GM23338 (cell line): Measurements from ENCODE around the gene CHRM1. TPM values are rescaled to one million over a fixed set of nuclear protein-coding genes. Genes with fewer than 3 reads are reported as not detected.

Experiments used
- ATAC-seq: fragments of 200-7000 bp; cut with Tn5 transposase; 3 replicates; pipeline ENCODE4 v1.9.1; 2020
- DNase-seq: peaks from one replicate; pipeline ENCODE4 v3.0.0-alpha.2; 2015; ENCODE audit warnings: low spot score
- H2AFZ ChIP-seq: fragments of 200-600 bp; sonication (generic); 2 replicates; pipeline ENCODE4 v1.8.0; 2016; ENCODE audit warnings: antibody characterized with exemption, mild to moderate bottlenecking, moderate library complexity
- H3F3A ChIP-seq: fragments of 200-600 bp; sonication (generic); replicated peaks from 2 replicates; pipeline ENCODE4 v1.8.0; 2017; ENCODE audit warnings: antibody characterized with exemption, mixed run types, low read depth
- H3K27ac ChIP-seq: fragments of 200-600 bp; sonication (generic); 2 replicates; pipeline ENCODE4 v1.6.1; 2016; ENCODE audit warnings: low read depth
- H3K27me3 ChIP-seq: fragments of 200-600 bp; sonication (generic); 2 replicates; pipeline ENCODE4 v1.8.0; 2016; ENCODE audit warnings: mild to moderate bottlenecking, mixed run types, moderate library complexity; ENCODE audit not compliant: insufficient read depth
- H3K36me3 ChIP-seq: fragments of 200-600 bp; sonication (generic); 2 replicates; pipeline ENCODE4 v1.8.0; 2016; ENCODE audit warnings: mild to moderate bottlenecking; ENCODE audit not compliant: insufficient read depth
- H3K4me1 ChIP-seq: fragments of 200-600 bp; sonication (generic); 2 replicates; pipeline ENCODE4 v1.8.0; 2016; ENCODE audit warnings: mild to moderate bottlenecking, moderate library complexity; ENCODE audit not compliant: insufficient read depth
- H3K4me2 ChIP-seq: fragments of 200-600 bp; sonication (generic); 2 replicates; pipeline ENCODE4 v1.7.1; 2017; ENCODE audit warnings: mixed run types
- H3K4me3 ChIP-seq: fragments of 200-600 bp; sonication (generic); 2 replicates; pipeline ENCODE4 v1.6.1; 2016; ENCODE audit warnings: mixed run types
- H3K79me2 ChIP-seq: fragments of 200-600 bp; sonication (generic); replicated peaks from 2 replicates; pipeline ENCODE4 v1.8.0; 2017; ENCODE audit warnings: mild to moderate bottlenecking; ENCODE audit not compliant: insufficient read depth
- H3K9me2 ChIP-seq: fragments of 200-600 bp; sonication (generic); 2 replicates; pipeline ENCODE4 v1.8.0; 2017; ENCODE audit not compliant: insufficient read depth
- H4K20me1 ChIP-seq: fragments of 200-600 bp; sonication (generic); replicated peaks from 2 replicates; pipeline ENCODE4 v1.8.0; 2017; ENCODE audit warnings: mild to moderate bottlenecking; ENCODE audit not compliant: insufficient read depth
- H3K27ac Mint-ChIP-seq: 2 replicates; pipeline ENCODE4 v1.8.0; 2020; ENCODE audit warnings: inconsistent platforms, mild to moderate bottlenecking, moderate library complexity, mixed read lengths
- H3K27me3 Mint-ChIP-seq: 3 replicates; pipeline ENCODE4 v1.8.0; 2022; ENCODE audit warnings: low read depth, mild to moderate bottlenecking, moderate library complexity, mixed read lengths, inconsistent platforms; ENCODE audit not compliant: insufficient read depth, poor library complexity
- H3K36me3 Mint-ChIP-seq: 3 replicates; pipeline ENCODE4 v1.8.0; 2021; ENCODE audit warnings: low read depth, mild to moderate bottlenecking, inconsistent platforms, moderate library complexity, mixed read lengths
- H3K4me1 Mint-ChIP-seq: 3 replicates; pipeline ENCODE4 v1.8.0; 2020; ENCODE audit warnings: mild to moderate bottlenecking, inconsistent platforms, mixed read lengths
- H3K4me3 Mint-ChIP-seq: 3 replicates; pipeline ENCODE4 v1.8.0; 2021; ENCODE audit warnings: moderate library complexity, mild to moderate bottlenecking, inconsistent platforms, mixed read lengths
- H3K9me3 Mint-ChIP-seq: 3 replicates; pipeline ENCODE4 v1.8.0; 2020; ENCODE audit warnings: moderate library complexity, mild to moderate bottlenecking, inconsistent platforms, mixed read lengths
- EZH2 ChIP-seq: fragments of 200-600 bp; sonication (generic); IDR thresholded peaks from one replicate; pipeline ENCODE4 v1.8.0; 2017; ENCODE audit warnings: antibody characterized with exemption, mild to moderate bottlenecking, low read depth; ENCODE audit not compliant: unreplicated experiment
- JUNB ChIP-seq: IDR thresholded peaks from one replicate; pipeline ENCODE4 v1.6.1; 2016; ENCODE audit warnings: antibody characterized with exemption; ENCODE audit not compliant: unreplicated experiment
- POLR2AphosphoS5 ChIP-seq: IDR thresholded peaks from 2 replicates; pipeline ENCODE4 v1.6.1; 2016; ENCODE audit warnings: antibody characterized with exemption, low read depth
- STAT1 ChIP-seq: IDR thresholded peaks from one replicate; pipeline ENCODE4 v1.6.1; 2016; ENCODE audit warnings: antibody characterized with exemption; ENCODE audit not compliant: unreplicated experiment
- polyA plus RNA-seq: library from polyadenylated mRNA; unstranded; fragments of >200 nt; fragmentation: Nextera tagmentation; extraction: Ambion mirVana; gene quantifications from 2 replicates; pipeline ENCODE4 v1.2.1, GENCODE V29; 2016
- total RNA-seq: library from RNA; depleted of rRNA; stranded (reverse); fragments of >200 nt; shearing (Covaris generic); gene quantifications from 2 replicates; pipeline ENCODE4 v1.2.3, GENCODE V29; 2014
- TF ChIP-seq, protein P1 (sequence below): fragments of 250-450 bp; sonication (Bioruptor Pico); IDR thresholded peaks from 2 replicates; pipeline ENCODE4 v1.5.0; 2020; ENCODE audit warnings: mild to moderate bottlenecking, moderate library complexity
- TF ChIP-seq, protein P2 (sequence below): IDR thresholded peaks from one replicate; pipeline ENCODE4 v1.6.1; 2018; ENCODE audit warnings: antibody characterized with exemption; ENCODE audit not compliant: unreplicated experiment

CHRM1 gene
- total and polyA plus RNA-seq, 2 experiments from 2014 or later: 0.14 to 0.44 TPM

DNA sequence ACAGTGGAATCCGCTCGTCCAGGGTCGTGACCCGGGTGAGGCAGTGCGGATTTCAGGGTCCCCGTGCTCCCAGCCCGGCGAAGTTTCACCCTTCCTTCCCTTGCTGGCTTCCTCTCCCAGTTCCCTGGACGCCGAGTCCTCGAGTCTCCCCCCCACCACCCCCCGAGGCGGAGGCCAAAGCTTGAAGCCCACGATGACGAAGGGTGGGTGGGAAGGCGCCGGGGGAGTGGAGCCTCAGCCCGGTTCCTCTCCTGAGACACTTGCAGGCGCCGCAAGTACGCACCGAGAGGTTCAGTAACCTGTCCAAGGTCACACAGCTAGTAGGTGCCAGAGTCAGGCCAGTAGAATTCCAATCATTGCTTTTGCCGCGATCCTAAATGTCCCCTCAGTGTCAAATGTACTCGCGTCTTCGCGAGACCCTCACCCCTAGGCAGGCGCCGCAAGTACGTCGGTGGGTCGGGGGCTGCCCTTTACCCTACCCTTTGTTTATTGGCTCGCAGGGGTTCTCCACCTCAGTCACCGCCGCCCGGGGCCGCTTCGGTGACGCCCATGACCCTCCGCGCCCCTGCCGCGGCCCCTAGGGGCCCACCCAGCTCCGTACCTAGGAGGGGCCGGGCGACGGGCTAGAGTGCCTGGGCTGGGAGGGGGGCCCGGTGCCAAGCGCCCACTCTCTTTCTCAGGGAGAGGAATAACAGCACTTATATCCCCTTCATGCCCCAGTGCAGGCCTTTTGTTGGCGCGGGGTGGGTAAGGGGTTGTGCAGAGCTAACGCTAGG is 5.7 kb upstream of the CHRM1 start:
- Mint-ChIP-seq H3K4me3 (peak overlapping the region; percentile 77), H3K27ac (no peak overlapping the region), H3K4me1 (peaks cover 44% of the 10 kb centered on the region), H3K9me3 (no peaks in the 10 kb centered on the region), H3K27me3 (peaks cover 81% of the 10 kb centered on the region), H3K36me3 (no peaks in the 10 kb centered on the region)
- Histone ChIP-seq H3K4me2 (peak overlapping the region; percentile 98), H3K36me3 (no peaks in the 10 kb centered on the region), H4K20me1 (no peaks in the 10 kb centered on the region), H3K79me2 (no peaks in the 10 kb centered on the region), H3K9me2 (no peaks in the 10 kb centered on the region), H3K4me1 (peaks cover 30% of the 10 kb centered on the region), H2AFZ (peak overlapping the region; percentile 98), H3F3A (peaks cover 24% of the 10 kb centered on the region), H3K4me3 (peak overlapping the region; percentile 90), H3K27me3 (peaks cover 86% of the 10 kb centered on the region), H3K27ac (no peak overlapping the region)
- ATAC-seq (peak; percentile 3; the same call in 2 of the 3 replicates), DNase-seq (no peak)
- TF ChIP-seq STAT1 (no peak), EZH2 (peak; percentile 69)

DNA sequence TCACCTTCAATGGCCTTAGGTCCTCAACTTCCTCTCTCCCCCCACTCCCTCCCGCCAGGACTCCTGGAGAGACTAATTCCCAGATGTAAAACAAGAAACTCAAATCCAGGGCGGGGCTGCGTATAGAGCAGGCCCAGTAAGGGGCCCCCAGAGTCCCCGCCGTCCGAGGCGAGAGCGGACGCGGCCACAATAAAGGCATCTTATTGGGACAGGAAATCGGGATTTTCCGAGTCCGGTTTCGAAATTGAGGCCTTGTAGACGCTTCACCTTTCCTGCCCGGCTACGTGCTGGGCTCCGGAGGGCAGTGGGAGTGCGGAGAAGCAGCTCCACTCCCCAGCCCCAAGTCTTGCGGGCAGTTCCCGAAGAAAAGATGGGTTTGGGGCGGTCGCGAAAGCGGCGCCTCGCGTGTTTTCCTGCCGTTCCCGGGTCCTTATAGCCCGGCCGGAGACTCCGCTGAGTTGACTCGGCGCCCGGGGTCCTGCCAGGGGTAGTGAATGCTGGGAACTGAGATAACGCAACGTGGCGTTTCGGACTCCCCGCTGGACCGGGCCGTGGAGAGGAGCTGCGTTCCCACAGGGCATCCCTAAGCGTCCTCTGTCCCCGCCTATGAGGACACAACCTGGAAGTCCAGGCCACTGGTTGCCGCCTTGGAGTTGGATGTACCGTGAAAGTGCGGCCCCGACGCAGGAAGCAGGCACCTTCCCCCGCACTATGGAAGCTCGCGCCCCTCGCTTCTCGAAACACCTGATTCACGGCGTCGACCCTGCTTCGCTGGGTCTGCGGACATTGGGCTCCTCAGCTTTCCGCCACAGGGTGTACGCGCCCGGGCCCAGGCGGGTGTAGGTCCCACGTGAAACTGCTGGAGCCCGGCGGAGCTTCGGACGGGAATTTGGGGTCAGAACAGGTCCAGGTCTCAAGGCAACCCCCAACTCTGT is 4.8 kb upstream of the CHRM1 start:
- H3K79me2 ChIP-seq: no peaks in the 10 kb centered on the region
- no peaks in the 10 kb centered on the region for H4K20me1 ChIP-seq
- Mint-ChIP-seq H3K36me3 (no peaks in the 10 kb centered on the region), H3K27ac (no peak overlapping the region), H3K4me3 (peak overlapping the region; percentile 77), H3K27me3 (peaks cover 81% of the 10 kb centered on the region), H3K4me1 (peaks cover 46% of the 10 kb centered on the region), H3K9me3 (no peaks in the 10 kb centered on the region)
- H2AFZ ChIP-seq: peak overlapping the region; percentile 98
- peaks cover 24% of the 10 kb centered on the region for H3F3A ChIP-seq
- no peak overlapping the region for H3K27ac ChIP-seq
- peak; percentile 12 for ATAC-seq
- peaks cover 31% of the 10 kb centered on the region for H3K4me1 ChIP-seq
- H3K4me2 ChIP-seq: peak overlapping the region; percentile 98
- H3K4me3 ChIP-seq: peak overlapping the region; percentile 90
- peak; percentile 78 for DNase-seq
- no peaks in the 10 kb centered on the region for H3K9me2 ChIP-seq
- peaks cover 92% of the 10 kb centered on the region for H3K27me3 ChIP-seq
- H3K36me3 ChIP-seq: no peaks in the 10 kb centered on the region
- TF ChIP-seq JUNB (no peak), EZH2 (peak; percentile 85), POLR2AphosphoS5 (no peak), STAT1 (no peak)
- TF ChIP-seq, protein P1, sequence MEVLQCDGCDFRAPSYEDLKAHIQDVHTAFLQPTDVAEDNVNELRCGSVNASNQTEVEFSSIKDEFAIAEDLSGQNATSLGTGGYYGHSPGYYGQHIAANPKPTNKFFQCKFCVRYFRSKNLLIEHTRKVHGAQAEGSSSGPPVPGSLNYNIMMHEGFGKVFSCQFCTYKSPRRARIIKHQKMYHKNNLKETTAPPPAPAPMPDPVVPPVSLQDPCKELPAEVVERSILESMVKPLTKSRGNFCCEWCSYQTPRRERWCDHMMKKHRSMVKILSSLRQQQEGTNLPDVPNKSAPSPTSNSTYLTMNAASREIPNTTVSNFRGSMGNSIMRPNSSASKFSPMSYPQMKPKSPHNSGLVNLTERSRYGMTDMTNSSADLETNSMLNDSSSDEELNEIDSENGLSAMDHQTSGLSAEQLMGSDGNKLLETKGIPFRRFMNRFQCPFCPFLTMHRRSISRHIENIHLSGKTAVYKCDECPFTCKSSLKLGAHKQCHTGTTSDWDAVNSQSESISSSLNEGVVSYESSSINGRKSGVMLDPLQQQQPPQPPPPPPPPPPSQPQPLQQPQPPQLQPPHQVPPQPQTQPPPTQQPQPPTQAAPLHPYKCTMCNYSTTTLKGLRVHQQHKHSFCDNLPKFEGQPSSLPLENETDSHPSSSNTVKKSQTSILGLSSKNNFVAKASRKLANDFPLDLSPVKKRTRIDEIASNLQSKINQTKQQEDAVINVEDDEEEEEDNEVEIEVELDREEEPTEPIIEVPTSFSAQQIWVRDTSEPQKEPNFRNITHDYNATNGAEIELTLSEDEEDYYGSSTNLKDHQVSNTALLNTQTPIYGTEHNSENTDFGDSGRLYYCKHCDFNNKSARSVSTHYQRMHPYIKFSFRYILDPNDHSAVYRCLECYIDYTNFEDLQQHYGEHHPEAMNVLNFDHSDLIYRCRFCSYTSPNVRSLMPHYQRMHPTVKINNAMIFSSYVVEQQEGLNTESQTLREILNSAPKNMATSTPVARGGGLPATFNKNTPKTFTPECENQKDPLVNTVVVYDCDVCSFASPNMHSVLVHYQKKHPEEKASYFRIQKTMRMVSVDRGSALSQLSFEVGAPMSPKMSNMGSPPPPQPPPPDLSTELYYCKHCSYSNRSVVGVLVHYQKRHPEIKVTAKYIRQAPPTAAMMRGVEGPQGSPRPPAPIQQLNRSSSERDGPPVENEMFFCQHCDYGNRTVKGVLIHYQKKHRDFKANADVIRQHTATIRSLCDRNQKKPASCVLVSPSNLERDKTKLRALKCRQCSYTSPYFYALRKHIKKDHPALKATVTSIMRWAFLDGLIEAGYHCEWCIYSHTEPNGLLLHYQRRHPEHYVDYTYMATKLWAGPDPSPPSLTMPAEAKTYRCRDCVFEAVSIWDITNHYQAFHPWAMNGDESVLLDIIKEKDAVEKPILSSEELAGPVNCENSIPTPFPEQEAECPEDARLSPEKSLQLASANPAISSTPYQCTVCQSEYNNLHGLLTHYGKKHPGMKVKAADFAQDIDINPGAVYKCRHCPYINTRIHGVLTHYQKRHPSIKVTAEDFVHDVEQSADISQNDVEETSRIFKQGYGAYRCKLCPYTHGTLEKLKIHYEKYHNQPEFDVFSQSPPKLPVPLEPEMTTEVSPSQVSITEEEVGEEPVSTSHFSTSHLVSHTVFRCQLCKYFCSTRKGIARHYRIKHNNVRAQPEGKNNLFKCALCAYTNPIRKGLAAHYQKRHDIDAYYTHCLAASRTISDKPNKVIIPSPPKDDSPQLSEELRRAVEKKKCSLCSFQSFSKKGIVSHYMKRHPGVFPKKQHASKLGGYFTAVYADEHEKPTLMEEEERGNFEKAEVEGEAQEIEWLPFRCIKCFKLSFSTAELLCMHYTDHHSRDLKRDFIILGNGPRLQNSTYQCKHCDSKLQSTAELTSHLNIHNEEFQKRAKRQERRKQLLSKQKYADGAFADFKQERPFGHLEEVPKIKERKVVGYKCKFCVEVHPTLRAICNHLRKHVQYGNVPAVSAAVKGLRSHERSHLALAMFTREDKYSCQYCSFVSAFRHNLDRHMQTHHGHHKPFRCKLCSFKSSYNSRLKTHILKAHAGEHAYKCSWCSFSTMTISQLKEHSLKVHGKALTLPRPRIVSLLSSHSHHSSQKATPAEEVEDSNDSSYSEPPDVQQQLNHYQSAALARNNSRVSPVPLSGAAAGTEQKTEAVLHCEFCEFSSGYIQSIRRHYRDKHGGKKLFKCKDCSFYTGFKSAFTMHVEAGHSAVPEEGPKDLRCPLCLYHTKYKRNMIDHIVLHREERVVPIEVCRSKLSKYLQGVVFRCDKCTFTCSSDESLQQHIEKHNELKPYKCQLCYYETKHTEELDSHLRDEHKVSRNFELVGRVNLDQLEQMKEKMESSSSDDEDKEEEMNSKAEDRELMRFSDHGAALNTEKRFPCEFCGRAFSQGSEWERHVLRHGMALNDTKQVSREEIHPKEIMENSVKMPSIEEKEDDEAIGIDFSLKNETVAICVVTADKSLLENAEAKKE (CRISPR knock-in tag): no peak
- TF ChIP-seq, protein P2, sequence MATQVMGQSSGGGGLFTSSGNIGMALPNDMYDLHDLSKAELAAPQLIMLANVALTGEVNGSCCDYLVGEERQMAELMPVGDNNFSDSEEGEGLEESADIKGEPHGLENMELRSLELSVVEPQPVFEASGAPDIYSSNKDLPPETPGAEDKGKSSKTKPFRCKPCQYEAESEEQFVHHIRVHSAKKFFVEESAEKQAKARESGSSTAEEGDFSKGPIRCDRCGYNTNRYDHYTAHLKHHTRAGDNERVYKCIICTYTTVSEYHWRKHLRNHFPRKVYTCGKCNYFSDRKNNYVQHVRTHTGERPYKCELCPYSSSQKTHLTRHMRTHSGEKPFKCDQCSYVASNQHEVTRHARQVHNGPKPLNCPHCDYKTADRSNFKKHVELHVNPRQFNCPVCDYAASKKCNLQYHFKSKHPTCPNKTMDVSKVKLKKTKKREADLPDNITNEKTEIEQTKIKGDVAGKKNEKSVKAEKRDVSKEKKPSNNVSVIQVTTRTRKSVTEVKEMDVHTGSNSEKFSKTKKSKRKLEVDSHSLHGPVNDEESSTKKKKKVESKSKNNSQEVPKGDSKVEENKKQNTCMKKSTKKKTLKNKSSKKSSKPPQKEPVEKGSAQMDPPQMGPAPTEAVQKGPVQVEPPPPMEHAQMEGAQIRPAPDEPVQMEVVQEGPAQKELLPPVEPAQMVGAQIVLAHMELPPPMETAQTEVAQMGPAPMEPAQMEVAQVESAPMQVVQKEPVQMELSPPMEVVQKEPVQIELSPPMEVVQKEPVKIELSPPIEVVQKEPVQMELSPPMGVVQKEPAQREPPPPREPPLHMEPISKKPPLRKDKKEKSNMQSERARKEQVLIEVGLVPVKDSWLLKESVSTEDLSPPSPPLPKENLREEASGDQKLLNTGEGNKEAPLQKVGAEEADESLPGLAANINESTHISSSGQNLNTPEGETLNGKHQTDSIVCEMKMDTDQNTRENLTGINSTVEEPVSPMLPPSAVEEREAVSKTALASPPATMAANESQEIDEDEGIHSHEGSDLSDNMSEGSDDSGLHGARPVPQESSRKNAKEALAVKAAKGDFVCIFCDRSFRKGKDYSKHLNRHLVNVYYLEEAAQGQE: no peak
